Osteocyte (in vitro differentiated cells): ENCODE results near the gene FAM181A. TPM values are rescaled to one million over a fixed set of nuclear protein-coding genes. Genes with fewer than 3 reads are reported as not detected.
A peak's percentile ranks its signal among the peaks of the same experiment; 100 is the strongest.

ENCODE experiments used
- DNase-seq: peaks from one replicate; pipeline ENCODE4 v3.0.0; 2021; ENCODE audit warnings: mixed read lengths; ENCODE audit not compliant: unreplicated experiment; ENCODE audit errors: extremely low spot score
- H3K27ac Mint-ChIP-seq: one replicate; pipeline ENCODE4 v1.8.0; 2021; ENCODE audit warnings: mild to moderate bottlenecking, mixed read lengths; ENCODE audit not compliant: unreplicated experiment
- H3K27me3 Mint-ChIP-seq: one replicate; pipeline ENCODE4 v1.8.0; 2021; ENCODE audit warnings: mixed read lengths; ENCODE audit not compliant: unreplicated experiment
- H3K36me3 Mint-ChIP-seq: one replicate; pipeline ENCODE4 v1.8.0; 2021; ENCODE audit warnings: mixed read lengths; ENCODE audit not compliant: unreplicated experiment
- H3K4me1 Mint-ChIP-seq: one replicate; pipeline ENCODE4 v1.8.0; 2021; ENCODE audit warnings: mixed read lengths; ENCODE audit not compliant: unreplicated experiment
- H3K4me3 Mint-ChIP-seq: one replicate; pipeline ENCODE4 v1.8.0; 2021; ENCODE audit warnings: mild to moderate bottlenecking, moderate library complexity, mixed read lengths; ENCODE audit not compliant: unreplicated experiment
- H3K9me3 Mint-ChIP-seq: one replicate; pipeline ENCODE4 v1.8.0; 2021; ENCODE audit warnings: mixed read lengths; ENCODE audit not compliant: unreplicated experiment
- total RNA-seq: library from RNA; stranded (reverse); gene quantifications from 2 replicates; pipeline ENCODE4 v1.2.1, GENCODE V29; 2021
- TF ChIP-seq, protein P1 (sequence below): fragments of 200-600 bp; sonication (generic); IDR thresholded peaks from 2 replicates; pipeline ENCODE4 v1.5.0; 2021; ENCODE audit warnings: antibody characterized with exemption, mild to moderate bottlenecking, moderate library complexity

Gene FAM181A
- total RNA-seq, 1 donor from 2014 or later = not detected

DNA sequence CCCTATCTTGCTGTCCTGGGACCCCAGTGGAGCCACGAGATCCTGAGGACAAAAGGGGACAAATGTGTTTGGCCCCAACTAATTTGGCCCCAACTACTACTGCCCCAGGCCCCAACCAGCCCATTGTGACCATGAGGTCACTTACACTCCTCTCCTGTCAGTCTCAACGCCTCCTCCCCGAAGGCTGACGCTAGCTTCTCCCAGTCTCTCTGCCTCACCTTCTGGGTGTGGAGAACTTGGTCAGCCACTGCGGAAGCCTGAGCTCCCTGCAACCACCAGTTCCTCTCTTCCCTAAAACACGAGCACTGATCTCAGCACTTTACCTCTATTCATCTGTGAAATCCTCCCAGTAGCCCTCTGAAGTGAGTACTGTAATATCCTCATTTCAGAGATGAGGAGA, 13.3 kb downstream of the FAM181A start:
- Mint-ChIP-seq H3K27ac (no peak overlapping the region), H3K27me3 (peaks cover 36% of the 10 kb centered on the region), H3K4me1 (peaks cover 23% of the 10 kb centered on the region), H3K36me3 (no peaks in the 10 kb centered on the region), H3K4me3 (no peak overlapping the region), H3K9me3 (no peaks in the 10 kb centered on the region)
- no peak for DNase-seq
- TF ChIP-seq, protein P1, sequence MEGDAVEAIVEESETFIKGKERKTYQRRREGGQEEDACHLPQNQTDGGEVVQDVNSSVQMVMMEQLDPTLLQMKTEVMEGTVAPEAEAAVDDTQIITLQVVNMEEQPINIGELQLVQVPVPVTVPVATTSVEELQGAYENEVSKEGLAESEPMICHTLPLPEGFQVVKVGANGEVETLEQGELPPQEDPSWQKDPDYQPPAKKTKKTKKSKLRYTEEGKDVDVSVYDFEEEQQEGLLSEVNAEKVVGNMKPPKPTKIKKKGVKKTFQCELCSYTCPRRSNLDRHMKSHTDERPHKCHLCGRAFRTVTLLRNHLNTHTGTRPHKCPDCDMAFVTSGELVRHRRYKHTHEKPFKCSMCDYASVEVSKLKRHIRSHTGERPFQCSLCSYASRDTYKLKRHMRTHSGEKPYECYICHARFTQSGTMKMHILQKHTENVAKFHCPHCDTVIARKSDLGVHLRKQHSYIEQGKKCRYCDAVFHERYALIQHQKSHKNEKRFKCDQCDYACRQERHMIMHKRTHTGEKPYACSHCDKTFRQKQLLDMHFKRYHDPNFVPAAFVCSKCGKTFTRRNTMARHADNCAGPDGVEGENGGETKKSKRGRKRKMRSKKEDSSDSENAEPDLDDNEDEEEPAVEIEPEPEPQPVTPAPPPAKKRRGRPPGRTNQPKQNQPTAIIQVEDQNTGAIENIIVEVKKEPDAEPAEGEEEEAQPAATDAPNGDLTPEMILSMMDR = no peak

DNA sequence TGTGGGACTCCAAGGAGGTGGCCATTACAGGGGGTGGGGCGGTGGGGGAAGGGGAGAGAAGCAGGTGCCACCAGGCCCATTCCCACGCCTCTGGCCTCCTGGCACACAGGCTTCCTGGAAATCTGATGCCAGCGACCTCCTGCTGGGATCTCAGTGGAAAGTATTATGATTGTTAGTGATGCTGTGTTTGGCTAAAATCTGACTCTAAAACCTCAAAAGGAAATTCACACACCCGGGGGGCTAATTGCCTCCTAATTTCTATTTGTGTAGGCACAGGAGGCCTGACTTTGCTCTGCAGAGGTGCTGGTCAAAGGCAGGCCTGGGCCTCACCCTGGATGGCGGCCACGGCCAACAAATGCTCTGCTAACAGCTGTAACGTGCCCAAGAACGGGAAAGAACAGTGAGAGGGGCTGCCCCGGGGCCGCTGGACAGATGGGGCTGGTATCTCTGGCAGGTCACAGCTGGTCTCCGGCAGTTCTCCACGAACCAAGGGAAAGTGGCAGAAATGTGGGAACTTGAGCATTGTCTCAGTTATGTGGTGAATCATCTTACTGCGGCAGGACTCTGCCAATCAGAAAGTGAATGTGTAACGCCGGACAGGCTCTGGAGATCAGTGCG, 14.3 kb downstream of the FAM181A start:
- TF ChIP-seq, protein P1 = no peak
- H3K27me3 Mint-ChIP-seq = peaks cover 37% of the 10 kb centered on the region
- H3K4me1 Mint-ChIP-seq = peaks cover 31% of the 10 kb centered on the region
- no peaks in the 10 kb centered on the region for H3K9me3 Mint-ChIP-seq
- H3K4me3 Mint-ChIP-seq = no peak overlapping the region
- H3K36me3 Mint-ChIP-seq = no peaks in the 10 kb centered on the region
- peak; percentile 92 for DNase-seq
- peak overlapping the region; percentile 88 for H3K27ac Mint-ChIP-seq

DNA sequence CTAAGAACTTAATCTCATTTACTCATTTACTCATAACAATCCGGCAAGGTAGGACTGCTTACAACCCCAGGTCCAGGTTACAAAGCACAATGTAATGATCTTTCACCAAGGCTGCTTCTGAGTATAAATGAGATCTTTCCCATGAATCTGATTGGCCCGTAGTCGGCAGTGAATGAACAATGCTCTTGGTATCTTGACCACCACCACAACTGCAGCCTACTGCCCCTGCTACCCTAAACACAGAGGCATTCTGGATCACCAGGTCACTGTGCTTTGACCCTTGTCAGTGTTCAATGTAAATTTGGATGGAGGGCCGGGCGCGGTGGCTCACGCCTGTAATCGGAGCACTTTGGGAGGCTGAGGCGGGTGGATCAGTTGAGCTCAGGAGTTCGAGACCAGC, 15.9 kb downstream of the FAM181A start:
- no peak overlapping the region for H3K27ac Mint-ChIP-seq
- H3K4me3 Mint-ChIP-seq = no peak overlapping the region
- H3K9me3 Mint-ChIP-seq = no peaks in the 10 kb centered on the region
- no peaks in the 10 kb centered on the region for H3K36me3 Mint-ChIP-seq
- H3K27me3 Mint-ChIP-seq = peaks cover 33% of the 10 kb centered on the region
- no peak for DNase-seq
- peaks cover 36% of the 10 kb centered on the region for H3K4me1 Mint-ChIP-seq
- TF ChIP-seq, protein P1 = no peak

DNA sequence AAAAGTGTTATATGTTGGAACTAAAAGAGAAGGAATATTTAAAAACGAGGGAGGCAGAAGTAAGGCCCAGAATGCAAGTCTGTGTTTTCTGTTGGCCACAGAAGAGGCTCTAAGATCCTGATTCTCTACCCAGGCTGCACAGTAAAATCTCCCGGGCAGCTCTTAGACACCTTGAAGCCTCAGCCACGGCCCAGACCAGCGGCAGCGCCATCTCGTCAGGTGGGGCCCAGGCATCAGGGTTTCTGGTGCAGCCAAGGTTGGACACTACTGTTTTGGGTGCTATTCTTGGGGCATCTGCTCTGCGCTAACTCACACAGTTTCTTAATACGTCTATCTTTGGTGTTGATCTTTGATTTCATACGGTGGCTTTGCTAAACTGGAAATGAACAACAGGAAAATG, 16.8 kb downstream of the FAM181A start:
- TF ChIP-seq, protein P1 = no peak
- Mint-ChIP-seq H3K9me3 (no peaks in the 10 kb centered on the region), H3K4me3 (no peak overlapping the region), H3K27me3 (peaks cover 26% of the 10 kb centered on the region), H3K36me3 (no peaks in the 10 kb centered on the region), H3K4me1 (peaks cover 41% of the 10 kb centered on the region), H3K27ac (no peak overlapping the region)
- no peak for DNase-seq

DNA sequence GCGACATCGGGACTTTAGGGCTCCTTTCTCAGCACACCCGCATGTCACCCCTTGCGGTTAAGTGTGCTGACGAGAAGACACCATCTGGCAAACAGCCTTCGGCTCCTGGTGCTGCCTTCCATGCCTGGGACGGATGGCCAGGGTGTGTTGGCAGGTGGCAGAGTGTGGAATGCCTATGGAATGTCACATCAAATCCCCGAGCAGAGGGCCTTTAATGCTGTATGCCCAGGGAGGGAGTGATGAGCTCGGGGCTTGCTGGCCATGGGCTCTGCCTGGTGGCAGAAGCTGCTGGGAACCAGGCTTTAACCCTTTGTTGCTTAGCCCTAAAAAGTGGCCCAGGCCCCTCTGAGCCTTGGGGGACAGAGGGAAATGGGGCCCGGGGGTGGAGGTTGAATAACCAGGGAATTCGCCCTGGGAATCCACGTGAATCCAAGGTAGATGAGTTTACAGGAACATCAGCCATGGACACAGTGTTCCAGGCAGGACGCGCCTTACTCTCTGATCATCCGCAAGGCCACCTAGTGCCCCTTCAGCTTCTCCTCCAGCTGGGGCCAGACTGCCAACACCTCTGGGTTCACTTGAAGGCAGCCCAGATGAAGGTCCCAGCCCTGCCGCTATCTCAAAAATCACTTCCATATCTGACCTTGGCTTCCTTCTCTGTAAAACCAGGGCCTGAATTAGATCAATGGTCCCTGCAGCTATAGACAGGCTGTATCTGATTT, 17.4 kb downstream of the FAM181A start:
- Mint-ChIP-seq H3K4me1 (peaks cover 47% of the 10 kb centered on the region), H3K36me3 (no peaks in the 10 kb centered on the region), H3K4me3 (no peak overlapping the region), H3K27ac (no peak overlapping the region), H3K9me3 (no peaks in the 10 kb centered on the region), H3K27me3 (peaks cover 25% of the 10 kb centered on the region)
- TF ChIP-seq, protein P1 = no peak
- DNase-seq = no peak
